COLO668 (cell line): ENCODE measurements around the gene MEIS2.

Experiments
- DNase-seq: peaks from one replicate; lab custom pipeline; 2025; ENCODE audit not compliant: unreplicated experiment; lab: John Stamatoyannopoulos, UW

MEIS2 gene

DNA sequence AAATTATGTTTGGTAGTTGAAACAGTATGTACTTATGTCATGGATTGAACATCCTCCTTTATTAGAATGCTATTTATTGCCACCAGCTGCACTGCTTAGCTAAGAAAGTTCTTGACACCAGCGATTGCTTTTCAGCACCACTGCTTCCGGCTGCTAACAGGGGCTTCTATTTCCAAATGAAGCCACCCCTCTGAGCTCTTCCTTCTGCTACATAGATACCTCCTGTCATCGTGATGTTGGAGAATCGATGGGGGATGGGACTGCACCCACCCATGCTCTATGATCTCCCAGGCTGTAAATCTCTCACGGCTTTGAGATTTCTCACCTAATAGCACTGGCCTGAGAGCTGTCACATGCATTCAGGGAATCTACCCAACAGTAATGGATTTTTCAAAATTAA, 259.2 kb downstream of the MEIS2 start:
- no peak for DNase-seq
